ENCODE results near the gene FRMD3.

GRCh38 chr9:83281306-83282255, 256.6 kb downstream of the FRMD3 start:
- TF ChIP-seq MAX (IDR thresholded peaks at IDR 0.05) = no peak
- peak; percentile 56 for TF ChIP-seq EP300 (IDR thresholded peaks at IDR 0.05; ENCODE audit: borderline replicate concordance)
- TF ChIP-seq RAD21 (IDR thresholded peaks at IDR 0.05; ENCODE audit: low read depth) = no peak
